HEK293T (cell line): ENCODE measurements around the gene AGBL1.

Source experiments
- BHLHE40 ChIP-seq: fragments of 450-650 bp; IDR thresholded peaks from 2 replicates; pipeline ENCODE4 v1.6.1; 2016; ENCODE audit warnings: mild to moderate bottlenecking, moderate library complexity, borderline replicate concordance
- CTBP1 ChIP-seq: fragments of 450-650 bp; IDR thresholded peaks from 2 replicates; pipeline ENCODE4 v1.6.1; 2016; ENCODE audit warnings: borderline replicate concordance
- ELF4 ChIP-seq: fragments of 450-650 bp; IDR thresholded peaks from 2 replicates; pipeline ENCODE4 v1.6.1; 2017; ENCODE audit warnings: antibody characterized with exemption
- FOXA1 ChIP-seq: fragments of 450-650 bp; IDR thresholded peaks from 2 replicates; pipeline ENCODE4 v1.6.1; 2016; ENCODE audit warnings: mild to moderate bottlenecking
- FOXK2 ChIP-seq: fragments of 450-650 bp; IDR thresholded peaks from 2 replicates; pipeline ENCODE4 v1.6.1; 2016; ENCODE audit warnings: mild to moderate bottlenecking
- FOXM1 ChIP-seq: fragments of 450-650 bp; IDR thresholded peaks from 2 replicates; pipeline ENCODE4 v1.6.1; 2017; ENCODE audit warnings: mild to moderate bottlenecking, borderline replicate concordance
- NFRKB ChIP-seq: fragments of 450-650 bp; IDR thresholded peaks from 2 replicates; pipeline ENCODE4 v1.6.1; 2016; ENCODE audit warnings: mild to moderate bottlenecking, moderate library complexity
- PKNOX1 ChIP-seq: fragments of 450-650 bp; IDR thresholded peaks from 2 replicates; pipeline ENCODE4 v1.6.1; 2016
- SP1 ChIP-seq: fragments of 450-650 bp; IDR thresholded peaks from 2 replicates; pipeline ENCODE4 v1.6.1; 2017
- SUZ12 ChIP-seq: fragments of 450-650 bp; IDR thresholded peaks from 2 replicates; pipeline ENCODE4 v1.6.1; 2016; ENCODE audit warnings: mild to moderate bottlenecking
- TARDBP ChIP-seq: fragments of 450-650 bp; IDR thresholded peaks from 2 replicates; pipeline ENCODE4 v1.6.1; 2016
- ZNF384 ChIP-seq: fragments of 450-650 bp; IDR thresholded peaks from 2 replicates; pipeline ENCODE4 v1.6.1; 2016

- TF ChIP-seq SP1 (no peak), FOXA1 (no peak), BHLHE40 (no peak), CTBP1 (no peak), SUZ12 (no peak), ZNF384 (no peak), FOXM1 (no peak), ELF4 (no peak), FOXK2 (no peak), NFRKB (no peak), PKNOX1 (no peak), TARDBP (no peak)
These were observed 119.9 kb downstream of the AGBL1 start for GRCh38 chr15:86199467-86200145.
